ENCODE measurements around the gene DAG1. TPM values are rescaled to one million over a fixed set of nuclear protein-coding genes. Genes with fewer than 3 reads are reported as not detected.
A peak's percentile ranks its signal among the peaks of the same experiment; 100 is the strongest.

DAG1 gene
- total and polyA plus RNA-seq, 2 experiments from 2014 or later = 29.9 to 152 TPM

DNA sequence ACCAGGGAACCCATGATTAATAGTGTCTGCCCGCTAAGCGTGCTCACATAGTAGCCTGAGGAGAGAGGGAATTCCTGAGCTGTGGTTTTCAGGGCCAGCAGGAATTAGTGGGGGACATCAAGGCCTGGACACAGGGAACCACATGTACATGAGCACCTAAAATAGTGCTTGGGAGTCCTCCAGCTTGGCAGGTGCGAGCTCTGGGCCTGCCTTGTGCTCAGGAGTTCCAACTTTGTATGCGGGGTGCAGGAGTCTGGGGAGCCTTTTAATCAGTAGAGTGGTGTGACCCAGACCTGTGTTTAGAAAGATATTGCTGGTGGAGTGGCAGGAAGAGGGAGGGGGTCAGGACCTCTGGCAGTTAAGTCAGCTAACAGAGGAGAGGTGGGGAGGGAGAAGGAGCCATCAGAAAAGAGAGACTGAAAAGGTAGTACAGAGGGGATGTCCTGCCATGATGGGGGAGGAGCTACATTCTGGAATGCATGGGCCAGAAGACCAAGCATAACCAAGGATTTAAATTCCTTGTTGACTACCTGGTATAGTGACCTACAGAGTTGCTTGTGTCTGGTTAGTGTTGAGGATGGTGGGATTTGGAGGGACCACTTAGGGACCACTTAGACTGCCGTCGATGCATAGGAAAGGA is 1.9 kb downstream of the DAG1 start (continued):
- TF ChIP-seq CTCF (conservative IDR thresholded peaks at IDR 0.05; ENCODE audit: low read depth in 2 of 2) (no peak), STAT1 (IDR thresholded peaks at IDR 0.05; ENCODE audit: unreplicated experiment) (no peak), EZH2phosphoT487 (IDR thresholded peaks at IDR 0.05; ENCODE audit: unreplicated experiment) (no peak), POLR2AphosphoS5 (IDR thresholded peaks at IDR 0.05; ENCODE audit: low read depth) (no peak)

DNA sequence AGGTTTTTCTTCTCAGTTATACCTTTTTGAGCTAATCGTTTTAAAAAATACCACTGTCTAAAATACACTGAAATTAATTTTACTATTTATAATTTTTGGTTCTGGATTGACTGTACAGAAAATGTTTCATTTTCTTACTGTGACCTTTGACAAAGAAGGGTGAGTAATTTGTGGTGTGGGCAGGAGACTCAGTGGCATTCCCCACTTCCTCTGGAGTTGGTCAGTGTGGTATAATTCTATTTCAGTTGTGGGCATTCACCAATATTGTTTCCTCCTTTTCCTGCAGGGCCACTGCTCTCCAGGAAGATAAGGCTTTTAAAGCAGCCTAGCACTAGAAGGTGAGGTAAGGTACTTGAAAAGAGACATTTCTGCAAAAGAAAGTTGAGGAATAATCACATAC is 6.5 kb downstream of the DAG1 start:
- Histone ChIP-seq H3K4me1 (ENCODE audit: insufficient read depth) (peaks cover 5% of the 10 kb centered on the region), H3K27ac (ENCODE audit: low read depth) (0 out of 2 replicates have a peak overlapping the region, but pooled peaks have one; percentile 39), H2AFZ (no peak overlapping the region), H3K36me3 (ENCODE audit: insufficient read depth) (peaks cover 23% of the 10 kb centered on the region), H3K4me3 (no peak overlapping the region), H3K4me2 (no peak overlapping the region), H3K9me2 (ENCODE audit: insufficient read depth) (no peaks in the 10 kb centered on the region), H4K20me1 (replicated peaks; ENCODE audit: insufficient read depth) (peaks cover 14% of the 10 kb centered on the region), H3F3A (replicated peaks; ENCODE audit: low read depth) (no peaks in the 10 kb centered on the region; the same call in 1 of the 2 replicates), H3K27me3 (ENCODE audit: insufficient read depth) (no peaks in the 10 kb centered on the region), H3K79me2 (replicated peaks; ENCODE audit: insufficient read depth) (peaks cover 90% of the 10 kb centered on the region)
- peaks cover 14% of the 10 kb centered on the region for H3K27me3 Mint-ChIP-seq (ENCODE audit: insufficient read depth, low read depth, poor library complexity)
- TF ChIP-seq ZNF331 (CRISPR knock-in tag; IDR thresholded peaks at IDR 0.05; ENCODE audit: low read depth) (no peak), JUNB (IDR thresholded peaks at IDR 0.05; ENCODE audit: unreplicated experiment) (no peak), EZH2 (IDR thresholded peaks at IDR 0.05; ENCODE audit: low read depth, unreplicated experiment) (no peak), ZNF114 (CRISPR knock-in tag; IDR thresholded peaks at IDR 0.05) (no peak), CTCF (conservative IDR thresholded peaks at IDR 0.05; ENCODE audit: low read depth in 2 of 2) (no peak), NANOG (IDR thresholded peaks at IDR 0.05; ENCODE audit: borderline replicate concordance) (no peak), POLR2AphosphoS5 (IDR thresholded peaks at IDR 0.05; ENCODE audit: low read depth) (no peak)
- TF ChIP-seq, protein P1, sequence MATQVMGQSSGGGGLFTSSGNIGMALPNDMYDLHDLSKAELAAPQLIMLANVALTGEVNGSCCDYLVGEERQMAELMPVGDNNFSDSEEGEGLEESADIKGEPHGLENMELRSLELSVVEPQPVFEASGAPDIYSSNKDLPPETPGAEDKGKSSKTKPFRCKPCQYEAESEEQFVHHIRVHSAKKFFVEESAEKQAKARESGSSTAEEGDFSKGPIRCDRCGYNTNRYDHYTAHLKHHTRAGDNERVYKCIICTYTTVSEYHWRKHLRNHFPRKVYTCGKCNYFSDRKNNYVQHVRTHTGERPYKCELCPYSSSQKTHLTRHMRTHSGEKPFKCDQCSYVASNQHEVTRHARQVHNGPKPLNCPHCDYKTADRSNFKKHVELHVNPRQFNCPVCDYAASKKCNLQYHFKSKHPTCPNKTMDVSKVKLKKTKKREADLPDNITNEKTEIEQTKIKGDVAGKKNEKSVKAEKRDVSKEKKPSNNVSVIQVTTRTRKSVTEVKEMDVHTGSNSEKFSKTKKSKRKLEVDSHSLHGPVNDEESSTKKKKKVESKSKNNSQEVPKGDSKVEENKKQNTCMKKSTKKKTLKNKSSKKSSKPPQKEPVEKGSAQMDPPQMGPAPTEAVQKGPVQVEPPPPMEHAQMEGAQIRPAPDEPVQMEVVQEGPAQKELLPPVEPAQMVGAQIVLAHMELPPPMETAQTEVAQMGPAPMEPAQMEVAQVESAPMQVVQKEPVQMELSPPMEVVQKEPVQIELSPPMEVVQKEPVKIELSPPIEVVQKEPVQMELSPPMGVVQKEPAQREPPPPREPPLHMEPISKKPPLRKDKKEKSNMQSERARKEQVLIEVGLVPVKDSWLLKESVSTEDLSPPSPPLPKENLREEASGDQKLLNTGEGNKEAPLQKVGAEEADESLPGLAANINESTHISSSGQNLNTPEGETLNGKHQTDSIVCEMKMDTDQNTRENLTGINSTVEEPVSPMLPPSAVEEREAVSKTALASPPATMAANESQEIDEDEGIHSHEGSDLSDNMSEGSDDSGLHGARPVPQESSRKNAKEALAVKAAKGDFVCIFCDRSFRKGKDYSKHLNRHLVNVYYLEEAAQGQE (IDR thresholded peaks at IDR 0.05; ENCODE audit: unreplicated experiment) = no peak
- H3K9me3 Mint-ChIP-seq = no peaks in the 10 kb centered on the region
- H3K4me3 Mint-ChIP-seq = no peak overlapping the region
- no peak overlapping the region for H3K27ac Mint-ChIP-seq
- ATAC-seq = no peak
- peaks cover 65% of the 10 kb centered on the region for H3K36me3 Mint-ChIP-seq (ENCODE audit: low read depth)
- no peak for DNase-seq (ENCODE audit: low spot score)
- H3K4me1 Mint-ChIP-seq = peaks cover 8% of the 10 kb centered on the region
